ENCODE measurements around the gene SIAH2.

Gene SIAH2

GRCh38 chr3:150771600-150771999 lies 8.6 kb upstream of the SIAH2 start:
- DNase-seq (ENCODE audit: low spot score): no peak
- TF ChIP-seq, protein P1, sequence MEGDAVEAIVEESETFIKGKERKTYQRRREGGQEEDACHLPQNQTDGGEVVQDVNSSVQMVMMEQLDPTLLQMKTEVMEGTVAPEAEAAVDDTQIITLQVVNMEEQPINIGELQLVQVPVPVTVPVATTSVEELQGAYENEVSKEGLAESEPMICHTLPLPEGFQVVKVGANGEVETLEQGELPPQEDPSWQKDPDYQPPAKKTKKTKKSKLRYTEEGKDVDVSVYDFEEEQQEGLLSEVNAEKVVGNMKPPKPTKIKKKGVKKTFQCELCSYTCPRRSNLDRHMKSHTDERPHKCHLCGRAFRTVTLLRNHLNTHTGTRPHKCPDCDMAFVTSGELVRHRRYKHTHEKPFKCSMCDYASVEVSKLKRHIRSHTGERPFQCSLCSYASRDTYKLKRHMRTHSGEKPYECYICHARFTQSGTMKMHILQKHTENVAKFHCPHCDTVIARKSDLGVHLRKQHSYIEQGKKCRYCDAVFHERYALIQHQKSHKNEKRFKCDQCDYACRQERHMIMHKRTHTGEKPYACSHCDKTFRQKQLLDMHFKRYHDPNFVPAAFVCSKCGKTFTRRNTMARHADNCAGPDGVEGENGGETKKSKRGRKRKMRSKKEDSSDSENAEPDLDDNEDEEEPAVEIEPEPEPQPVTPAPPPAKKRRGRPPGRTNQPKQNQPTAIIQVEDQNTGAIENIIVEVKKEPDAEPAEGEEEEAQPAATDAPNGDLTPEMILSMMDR (IDR thresholded peaks at IDR 0.05; ENCODE audit: extremely low read depth, missing control alignments): no peak

DNA sequence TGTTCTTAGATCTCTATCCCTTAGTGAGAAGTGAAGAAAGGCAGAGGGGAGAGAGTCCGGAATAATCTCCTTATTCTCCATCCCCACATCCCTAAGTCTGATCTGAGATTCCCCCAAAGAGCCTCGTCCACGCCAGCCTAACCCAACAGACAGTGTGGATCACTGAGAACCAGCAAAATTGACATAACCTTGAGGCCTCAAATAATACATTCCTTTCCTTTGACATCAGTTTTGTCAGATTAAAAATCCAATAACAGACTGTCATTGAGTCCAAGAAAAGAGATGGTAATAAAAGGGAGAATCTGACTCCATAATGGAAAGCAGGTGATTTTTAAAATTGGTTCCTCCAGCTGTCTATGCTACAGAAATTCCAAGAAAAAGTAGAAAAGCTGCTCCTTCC lies 7.7 kb upstream of the SIAH2 start:
- TF ChIP-seq, protein P1 (IDR thresholded peaks at IDR 0.05; ENCODE audit: extremely low read depth, missing control alignments): no peak
- no peak for DNase-seq (ENCODE audit: low spot score)

- no peak for DNase-seq (ENCODE audit: low spot score)
- TF ChIP-seq, protein P1 (IDR thresholded peaks at IDR 0.05; ENCODE audit: extremely low read depth, missing control alignments): no peak
Measured at GRCh38 chr3:150766742-150767141, 3.8 kb upstream of the SIAH2 start.

- TF ChIP-seq, protein P1 (IDR thresholded peaks at IDR 0.05; ENCODE audit: extremely low read depth, missing control alignments): no peak
- peak; percentile 51 for DNase-seq (ENCODE audit: low spot score)
Measured at GRCh38 chr3:150765949-150766720, 3.2 kb upstream of the SIAH2 start.

DNA sequence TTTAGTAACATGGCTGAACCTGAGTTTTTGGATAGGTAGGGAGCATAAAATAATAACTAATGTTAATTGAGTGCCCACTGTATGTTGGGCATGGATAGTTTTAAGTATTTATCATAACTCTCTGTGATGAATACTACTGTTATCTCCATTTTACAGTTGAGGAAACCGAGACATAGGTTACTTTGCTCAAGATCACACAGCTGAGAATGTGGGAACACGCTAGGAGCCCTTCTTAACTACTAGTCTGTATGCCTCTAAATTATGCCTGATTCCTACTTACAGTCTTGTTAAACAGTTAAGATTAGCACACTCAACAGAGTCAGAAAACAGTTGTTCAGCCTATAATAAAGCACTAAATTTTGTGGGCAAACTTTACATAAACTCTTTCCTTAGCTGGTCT lies 2.0 kb upstream of the SIAH2 start:
- TF ChIP-seq, protein P1 (IDR thresholded peaks at IDR 0.05; ENCODE audit: extremely low read depth, missing control alignments): no peak
- DNase-seq (ENCODE audit: low spot score): no peak

- DNase-seq (ENCODE audit: low spot score): no peak
- TF ChIP-seq, protein P1 (IDR thresholded peaks at IDR 0.05; ENCODE audit: extremely low read depth, missing control alignments): no peak
Measured at GRCh38 chr3:150764566-150764965, 1.6 kb upstream of the SIAH2 start.

DNA sequence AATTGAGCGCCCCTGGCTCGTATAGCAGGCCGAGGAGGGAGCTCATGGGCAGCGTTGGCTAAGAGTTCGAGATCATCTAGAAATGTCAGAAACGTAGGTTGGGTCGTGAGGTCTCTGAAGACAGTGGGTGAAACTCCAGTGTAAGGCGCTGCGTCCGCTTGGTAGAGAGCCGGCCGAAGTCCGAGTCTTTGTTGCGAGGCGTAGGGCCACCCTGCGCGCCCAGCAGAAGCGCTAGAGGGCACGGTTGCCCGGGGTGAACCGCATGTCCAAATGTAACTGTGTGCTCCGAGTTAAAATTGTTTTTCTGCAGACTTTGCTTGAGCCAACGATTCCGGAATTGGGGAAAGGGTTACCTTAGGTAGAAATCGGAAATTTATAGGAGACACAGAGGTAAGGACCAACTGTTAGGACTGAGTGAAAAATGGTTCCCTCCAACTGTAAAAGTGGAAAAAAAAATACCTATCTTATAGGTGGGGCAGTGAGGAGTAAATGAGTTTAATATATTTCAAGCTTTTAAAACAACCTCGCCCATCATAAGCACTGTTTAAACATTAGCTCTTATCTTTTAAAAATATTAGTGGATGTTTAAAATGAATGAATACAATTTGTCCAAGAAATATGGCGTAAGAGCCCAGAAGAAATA lies 993 bp upstream of the SIAH2 start:
- DNase-seq (ENCODE audit: low spot score): peak; percentile 67
- TF ChIP-seq, protein P1 (IDR thresholded peaks at IDR 0.05; ENCODE audit: extremely low read depth, missing control alignments): peak; percentile 52

All from GM20000 (cell line).